Measurements from ENCODE around the gene BCAS1. TPM values are rescaled to one million over a fixed set of nuclear protein-coding genes. Genes with fewer than 3 reads are reported as not detected.

Gene BCAS1
- total RNA-seq, 1 experiment from 2014 or later = 1.2 TPM

DNA sequence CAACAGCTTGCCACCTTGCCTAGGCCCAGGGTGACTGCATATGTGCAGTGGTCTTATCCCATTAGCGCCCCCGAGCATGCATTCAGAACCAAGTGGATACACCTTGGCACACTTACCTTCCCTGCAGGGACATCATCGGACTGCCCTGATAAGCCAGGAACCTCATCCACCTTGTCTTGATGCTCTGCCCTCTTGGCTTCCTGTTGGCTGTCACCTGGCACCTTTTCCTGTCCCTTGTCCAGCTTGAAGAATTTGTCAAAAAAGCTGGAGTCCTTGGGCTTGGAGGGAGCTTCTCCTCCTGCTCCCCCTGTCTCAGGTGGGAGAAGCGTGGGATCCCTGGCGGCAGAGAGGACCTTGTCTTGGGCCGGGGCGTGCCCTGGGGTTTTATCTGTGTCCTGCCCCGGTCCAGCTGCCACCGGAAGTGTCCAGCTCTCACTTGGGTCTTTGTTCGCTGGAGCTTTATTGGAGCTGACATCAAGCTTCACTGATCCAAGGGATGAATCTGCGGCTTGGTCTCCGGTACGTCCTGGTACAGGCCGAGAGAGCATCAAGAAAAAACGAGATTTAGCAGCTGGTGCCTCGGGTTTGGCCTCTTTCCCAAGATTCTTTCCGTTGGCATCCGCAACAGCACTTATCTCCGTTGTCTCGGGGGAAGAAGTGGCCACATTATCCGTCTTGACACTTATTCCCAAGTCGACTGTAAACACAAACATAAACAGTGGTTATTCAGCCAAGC lies 42.0 kb downstream of the BCAS1 start:
- H3K27ac Mint-ChIP-seq (ENCODE audit: unreplicated experiment) = no peak overlapping the region
- no peaks in the 10 kb centered on the region for H3K36me3 Mint-ChIP-seq (ENCODE audit: insufficient read depth, unreplicated experiment)
- intact Hi-C loops (cut with micrococcal nuclease; ENCODE audit: unreplicated experiment) = no loop called here
- H3K4me1 Mint-ChIP-seq (ENCODE audit: low read depth, unreplicated experiment) = no peaks in the 10 kb centered on the region
- H3K9me3 Mint-ChIP-seq (ENCODE audit: unreplicated experiment) = no peaks in the 10 kb centered on the region
- Histone ChIP-seq H3K36me3 (ENCODE audit: control insufficient read depth, insufficient read depth, low read length) (no peaks in the 10 kb centered on the region), H3K4me1 (no peaks in the 10 kb centered on the region), H3K4me3 (ENCODE audit: low read depth, low read length) (no peak overlapping the region), H3K9me3 (no peaks in the 10 kb centered on the region; the same call in 1 of the 2 replicates), H3K27me3 (replicated peaks; ENCODE audit: control insufficient read depth, insufficient read depth, low read length) (peaks cover 1% of the 10 kb centered on the region; the same call in 1 of the 2 replicates)
- no peak for DNase-seq
- BruUV-seq (replicated peaks) = no TSS peak
- H3K27me3 Mint-ChIP-seq (ENCODE audit: insufficient read depth, unreplicated experiment) = peaks cover 24% of the 10 kb centered on the region
- no peak for TF ChIP-seq CTCF (IDR thresholded peaks at IDR 0.05; ENCODE audit: insufficient read depth in 1 of 2, low read depth in 1 of 2, low read length in 1 of 2, severe bottlenecking in 1 of 2, unreplicated experiment in 1 of 2)
- POLR2A ChIA-PET = no interaction called here
- H3K4me3 Mint-ChIP-seq (ENCODE audit: unreplicated experiment) = no peak overlapping the region
- CTCF ChIA-PET = interaction anchor here (0.7 kb wide), 1 partner anchor 169 kb away, joined by 3 read pairs; no protein-coding TSS in a partner anchor

DNA sequence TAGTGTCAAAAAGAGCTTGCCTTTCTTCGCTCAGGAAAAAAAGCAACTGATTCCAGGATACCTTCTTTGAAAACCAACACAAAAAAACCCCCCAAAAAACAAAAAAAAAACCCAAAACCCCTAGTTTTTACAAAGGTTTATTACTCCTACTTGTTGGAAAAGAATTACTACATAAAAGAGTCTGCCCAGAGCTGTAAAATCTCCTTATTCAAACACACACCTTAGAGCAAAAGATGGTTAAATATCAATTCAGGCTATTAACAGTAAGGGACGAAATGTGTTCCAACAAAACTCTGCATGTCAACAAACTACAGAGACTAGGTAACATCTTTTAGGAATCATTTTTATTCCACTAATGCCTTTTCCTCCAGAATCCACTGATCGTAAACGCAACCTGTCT lies 42.7 kb downstream of the BCAS1 start:
- Mint-ChIP-seq H3K4me1 (ENCODE audit: low read depth, unreplicated experiment) (no peaks in the 10 kb centered on the region), H3K36me3 (ENCODE audit: insufficient read depth, unreplicated experiment) (no peaks in the 10 kb centered on the region), H3K27ac (ENCODE audit: unreplicated experiment) (no peak overlapping the region), H3K27me3 (ENCODE audit: insufficient read depth, unreplicated experiment) (peaks cover 21% of the 10 kb centered on the region), H3K9me3 (ENCODE audit: unreplicated experiment) (no peaks in the 10 kb centered on the region), H3K4me3 (ENCODE audit: unreplicated experiment) (no peak overlapping the region)
- POLR2A ChIA-PET = no interaction called here
- H3K27me3 ChIP-seq (replicated peaks; ENCODE audit: control insufficient read depth, insufficient read depth, low read length) = peaks cover 1% of the 10 kb centered on the region; the same call in 1 of the 2 replicates
- H3K36me3 ChIP-seq (ENCODE audit: control insufficient read depth, insufficient read depth, low read length) = no peaks in the 10 kb centered on the region
- BruUV-seq (replicated peaks) = no TSS peak
- intact Hi-C loops (cut with micrococcal nuclease; ENCODE audit: unreplicated experiment) = no loop called here
- no peaks in the 10 kb centered on the region; the same call in 1 of the 2 replicates for H3K9me3 ChIP-seq
- DNase-seq = no peak
- CTCF ChIA-PET = interaction anchor here (0.6 kb wide), 1 partner anchor 606 kb away, joined by 3 read pairs; no protein-coding TSS in a partner anchor
- no peak overlapping the region for H3K4me3 ChIP-seq (ENCODE audit: low read depth, low read length)
- TF ChIP-seq CTCF (IDR thresholded peaks at IDR 0.05; ENCODE audit: insufficient read depth in 1 of 2, low read depth in 1 of 2, low read length in 1 of 2, severe bottlenecking in 1 of 2, unreplicated experiment in 1 of 2) = no peak
- no peaks in the 10 kb centered on the region for H3K4me1 ChIP-seq

GRCh38 chr20:54026295-54027064 lies 43.9 kb downstream of the BCAS1 start:
- TF ChIP-seq CTCF (IDR thresholded peaks at IDR 0.05; ENCODE audit: insufficient read depth in 1 of 2, low read depth in 1 of 2, low read length in 1 of 2, severe bottlenecking in 1 of 2, unreplicated experiment in 1 of 2) = no peak
- Mint-ChIP-seq H3K27me3 (ENCODE audit: insufficient read depth, unreplicated experiment) (peaks cover 18% of the 10 kb centered on the region), H3K9me3 (ENCODE audit: unreplicated experiment) (no peaks in the 10 kb centered on the region), H3K27ac (ENCODE audit: unreplicated experiment) (no peak overlapping the region), H3K36me3 (ENCODE audit: insufficient read depth, unreplicated experiment) (no peaks in the 10 kb centered on the region), H3K4me3 (ENCODE audit: unreplicated experiment) (no peak overlapping the region), H3K4me1 (ENCODE audit: low read depth, unreplicated experiment) (no peaks in the 10 kb centered on the region)
- no peak overlapping the region for H3K4me3 ChIP-seq (ENCODE audit: low read depth, low read length)
- ChIA-PET CTCF (no interaction called here), POLR2A (no interaction called here)
- H3K36me3 ChIP-seq (ENCODE audit: control insufficient read depth, insufficient read depth, low read length) = no peaks in the 10 kb centered on the region
- intact Hi-C loops (cut with micrococcal nuclease; ENCODE audit: unreplicated experiment) = no loop called here
- no TSS peak for BruUV-seq (replicated peaks)
- no peaks in the 10 kb centered on the region for H3K9me3 ChIP-seq
- H3K4me1 ChIP-seq = no peaks in the 10 kb centered on the region
- peaks cover 1% of the 10 kb centered on the region; the same call in 1 of the 2 replicates for H3K27me3 ChIP-seq (replicated peaks; ENCODE audit: control insufficient read depth, insufficient read depth, low read length)
- no peak for DNase-seq
